Prostate gland (tissue), 2 donors: Measurements from ENCODE around the gene TMPRSS11D. TPM values are rescaled to one million over a fixed set of nuclear protein-coding genes. Genes with fewer than 3 reads are reported as not detected.

ENCODE experiments used
- DNase-seq: peaks from one replicate; pipeline ENCODE4 v3.0.0-alpha.2; 2019; ENCODE audit warnings: low spot score
- H3K27ac ChIP-seq, 2 donors: fragments of 200-600 bp; sonication (generic); 2 replicates each; pipeline ENCODE4 v1.5.1; 2017 to 2019
- H3K27me3 ChIP-seq: fragments of 200-600 bp; sonication (generic); replicated peaks from 2 replicates; pipeline ENCODE4 v1.5.1; 2019; ENCODE audit not compliant: insufficient read depth
- H3K36me3 ChIP-seq, 2 donors: fragments of 200-600 bp; sonication (generic); 1 replicate in 1 of 2; 2 replicates in 1 of 2; pipeline versions ENCODE4 v1.5.1 to v1.8.1; 2017 to 2019
- H3K4me1 ChIP-seq: fragments of 200-600 bp; sonication (generic); replicated peaks from 2 replicates; pipeline ENCODE4 v1.5.1; 2019
- H3K4me3 ChIP-seq, 2 donors: fragments of 200-600 bp; sonication (generic); 2 replicates each; pipeline ENCODE4 v1.5.1; 2017 to 2019
- H3K9me3 ChIP-seq: fragments of 200-600 bp; sonication (generic); 2 replicates; pipeline ENCODE4 v1.5.1; 2017
- POLR2A ChIP-seq: fragments of 450-650 bp; IDR thresholded peaks from one replicate; pipeline ENCODE4 v1.6.1; 2016; ENCODE audit warnings: antibody characterized with exemption, mild to moderate bottlenecking
- POLR2AphosphoS5 ChIP-seq: sonication (generic); formaldehyde crosslinking; IDR thresholded peaks from one replicate; pipeline ENCODE4 v1.6.1; 2017; ENCODE audit warnings: antibody characterized with exemption
- WGBS: methylation state at CpG from one replicate; pipeline ENCODE4 v1.1.5; 2018; 5-methylcytosine and 5-hydroxymethylcytosine counted together
- intact Hi-C: fragments of 100-400 bp; cut with DNase I; formaldehyde crosslinking; loops from one replicate; pipeline ENCODE4 v1.14.2; 2022
- total RNA-seq, 2 donors: library from RNA; depleted of rRNA; stranded (reverse); fragments of >200 nt; gene quantifications; one replicate each; pipeline ENCODE4 v1.1.0, GENCODE V29; 2016
- TF ChIP-seq, protein P1 (sequence below), 4 experiments: fragments of 200-600 bp in 2 of 4; fragments of 450-650 bp in 2 of 4; sonication (generic) in 2 of 4; IDR thresholded peaks; 1 replicate in 3 of 4; 2 replicates in 1 of 4; pipeline ENCODE4 v1.5.1; 2016 to 2019; ENCODE audit warnings: antibody characterized with exemption in 4 of 4, mild to moderate bottlenecking in 2 of 4, moderate library complexity in 2 of 4

TMPRSS11D gene
- total RNA-seq, 2 donors from 2014 or later, result not detected

DNA sequence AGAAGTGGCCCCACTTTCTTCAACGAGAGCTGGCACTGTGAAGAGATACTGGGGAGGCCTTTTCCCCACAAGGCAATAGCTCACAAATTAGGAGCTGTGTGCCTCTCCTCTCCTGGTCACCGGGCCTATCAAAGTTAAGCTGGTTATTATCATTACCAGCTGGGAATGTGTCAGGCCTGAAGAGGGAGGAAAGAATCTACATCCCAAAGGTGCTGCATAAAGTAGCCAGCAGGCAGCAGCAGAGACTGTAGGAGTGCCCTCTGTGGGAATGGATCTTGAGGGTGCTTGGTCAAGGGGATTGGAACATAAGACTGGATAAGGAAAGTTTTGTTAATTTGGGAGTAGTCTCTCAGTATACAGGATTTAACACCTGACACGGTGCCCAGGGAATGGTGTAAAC is 9.1 kb upstream of the TMPRSS11D start:
- no peak for DNase-seq
- Histone ChIP-seq H3K27me3 (no peaks in the 10 kb centered on the region), H3K36me3 (no peaks in the 10 kb centered on the region), H3K9me3 (no peaks in the 10 kb centered on the region), H3K4me3 (no peak overlapping the region), H3K4me1 (no peaks in the 10 kb centered on the region), H3K27ac (no peak overlapping the region)
- intact Hi-C loops, result no loop called here
- WGBS, result 73% methylated on average over 3 of the region's 3 CpGs
- TF ChIP-seq POLR2A (no peak), POLR2AphosphoS5 (no peak)
- TF ChIP-seq, protein P1, sequence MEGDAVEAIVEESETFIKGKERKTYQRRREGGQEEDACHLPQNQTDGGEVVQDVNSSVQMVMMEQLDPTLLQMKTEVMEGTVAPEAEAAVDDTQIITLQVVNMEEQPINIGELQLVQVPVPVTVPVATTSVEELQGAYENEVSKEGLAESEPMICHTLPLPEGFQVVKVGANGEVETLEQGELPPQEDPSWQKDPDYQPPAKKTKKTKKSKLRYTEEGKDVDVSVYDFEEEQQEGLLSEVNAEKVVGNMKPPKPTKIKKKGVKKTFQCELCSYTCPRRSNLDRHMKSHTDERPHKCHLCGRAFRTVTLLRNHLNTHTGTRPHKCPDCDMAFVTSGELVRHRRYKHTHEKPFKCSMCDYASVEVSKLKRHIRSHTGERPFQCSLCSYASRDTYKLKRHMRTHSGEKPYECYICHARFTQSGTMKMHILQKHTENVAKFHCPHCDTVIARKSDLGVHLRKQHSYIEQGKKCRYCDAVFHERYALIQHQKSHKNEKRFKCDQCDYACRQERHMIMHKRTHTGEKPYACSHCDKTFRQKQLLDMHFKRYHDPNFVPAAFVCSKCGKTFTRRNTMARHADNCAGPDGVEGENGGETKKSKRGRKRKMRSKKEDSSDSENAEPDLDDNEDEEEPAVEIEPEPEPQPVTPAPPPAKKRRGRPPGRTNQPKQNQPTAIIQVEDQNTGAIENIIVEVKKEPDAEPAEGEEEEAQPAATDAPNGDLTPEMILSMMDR (IDR thresholded peaks at IDR 0.05), result no peak

DNA sequence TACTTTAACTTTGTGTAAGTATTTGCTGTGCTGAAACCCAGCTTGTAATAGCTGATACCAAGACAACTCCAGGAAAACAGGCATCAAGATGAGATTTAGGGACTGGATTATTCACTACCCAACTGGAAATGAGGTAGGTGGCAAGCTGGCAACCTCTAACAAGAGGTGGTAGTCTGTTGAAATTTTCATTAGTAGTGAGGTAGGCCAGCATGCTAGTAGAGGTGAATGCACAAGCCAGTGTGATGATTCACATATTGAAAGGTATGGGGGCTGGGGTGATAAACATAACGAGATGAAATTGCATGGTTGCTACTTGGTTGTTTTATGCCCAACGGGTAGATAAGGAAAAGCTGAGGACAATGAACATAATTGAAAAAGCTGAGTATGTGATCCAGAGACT is 8.5 kb upstream of the TMPRSS11D start:
- TF ChIP-seq POLR2AphosphoS5 (no peak), POLR2A (no peak)
- TF ChIP-seq, protein P1 (IDR thresholded peaks at IDR 0.05), result no peak
- 81% methylated on average over 2 of the region's 2 CpGs for WGBS
- Histone ChIP-seq H3K9me3 (no peaks in the 10 kb centered on the region), H3K4me1 (no peaks in the 10 kb centered on the region), H3K27ac (no peak overlapping the region), H3K36me3 (no peaks in the 10 kb centered on the region), H3K27me3 (no peaks in the 10 kb centered on the region), H3K4me3 (no peak overlapping the region)
- intact Hi-C loops, result no loop called here
- DNase-seq, result no peak

DNA sequence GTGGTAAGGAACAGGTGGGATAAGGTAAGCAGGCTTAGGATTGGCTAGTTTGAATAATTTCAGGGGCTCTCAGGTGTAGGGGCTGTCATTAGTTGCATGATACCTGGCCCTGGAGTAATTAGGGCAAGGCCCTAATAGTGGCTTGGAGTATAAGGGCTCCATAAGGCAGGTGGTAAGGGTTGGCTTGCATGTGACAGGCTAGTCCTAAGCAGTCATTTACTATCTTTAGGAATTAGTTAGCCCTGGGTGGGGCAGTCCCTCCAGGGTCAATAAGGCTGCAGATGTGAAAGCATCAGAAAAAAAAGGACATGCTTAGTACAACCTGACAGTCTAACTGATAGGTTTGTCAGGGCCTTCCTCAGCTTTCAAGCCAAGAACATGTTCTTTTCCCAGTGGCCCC is 7.8 kb upstream of the TMPRSS11D start:
- Histone ChIP-seq H3K4me1 (no peaks in the 10 kb centered on the region), H3K27me3 (no peaks in the 10 kb centered on the region), H3K27ac (no peak overlapping the region), H3K9me3 (no peaks in the 10 kb centered on the region), H3K4me3 (no peak overlapping the region), H3K36me3 (no peaks in the 10 kb centered on the region)
- TF ChIP-seq POLR2AphosphoS5 (no peak), POLR2A (no peak)
- TF ChIP-seq, protein P1 (IDR thresholded peaks at IDR 0.05), result no peak
- intact Hi-C loops, result no loop called here
- DNase-seq, result no peak

DNA sequence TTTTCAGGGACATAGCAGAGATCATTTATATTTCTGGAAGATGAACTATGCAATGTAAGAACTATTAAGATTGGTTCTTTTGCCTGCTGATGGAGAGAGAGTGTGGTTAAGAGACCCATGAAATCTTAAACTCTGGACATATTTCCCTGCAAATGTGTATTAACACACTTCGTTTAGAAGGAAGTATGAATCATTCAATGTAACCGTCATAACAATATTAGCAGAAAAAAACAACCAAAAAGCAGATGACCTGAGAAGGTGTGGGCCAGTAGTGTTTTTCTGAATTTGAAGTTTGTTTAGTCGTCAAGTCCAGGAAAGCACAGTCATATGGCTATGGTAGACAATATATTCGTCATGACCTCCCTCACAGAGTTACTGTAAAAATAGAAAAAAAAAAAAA is 2.5 kb upstream of the TMPRSS11D start:
- Histone ChIP-seq H3K9me3 (no peaks in the 10 kb centered on the region), H3K27me3 (no peaks in the 10 kb centered on the region), H3K27ac (no peak overlapping the region), H3K36me3 (no peaks in the 10 kb centered on the region), H3K4me1 (no peaks in the 10 kb centered on the region), H3K4me3 (no peak overlapping the region)
- DNase-seq, result no peak
- 73% methylated on average over 4 of the region's 4 CpGs for WGBS
- TF ChIP-seq POLR2A (no peak), POLR2AphosphoS5 (no peak)
- TF ChIP-seq, protein P1 (IDR thresholded peaks at IDR 0.05), result no peak
- intact Hi-C loops, result no loop called here

DNA sequence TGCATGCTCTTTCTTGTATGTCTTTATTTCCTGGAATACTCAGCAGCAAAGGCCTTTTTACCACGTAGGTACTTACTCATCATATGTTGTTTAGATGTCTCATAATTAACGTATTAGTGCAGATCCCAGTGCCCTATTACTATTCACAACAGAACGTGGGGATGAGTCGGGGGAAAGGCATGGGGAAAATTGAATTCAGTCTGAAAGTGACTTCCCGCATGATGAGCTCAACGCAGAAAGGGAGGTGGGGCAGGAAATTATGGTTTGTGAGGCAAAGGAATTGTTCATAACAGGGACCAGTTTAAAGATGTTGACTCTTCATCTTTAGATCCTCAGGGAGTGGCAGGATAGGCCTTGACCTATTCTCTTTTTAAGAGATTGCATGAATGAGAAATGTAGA is 2.0 kb upstream of the TMPRSS11D start:
- no peaks in the 10 kb centered on the region for H3K9me3 ChIP-seq
- WGBS, result 55% methylated on average over 6 of the region's 6 CpGs
- TF ChIP-seq, protein P1 (IDR thresholded peaks at IDR 0.05), result no peak
- no peak for TF ChIP-seq POLR2AphosphoS5
- no peak for TF ChIP-seq POLR2A
- intact Hi-C loops, result no loop called here
- DNase-seq, result no peak
- H3K27me3 ChIP-seq, result no peaks in the 10 kb centered on the region
- H3K4me1 ChIP-seq, result no peaks in the 10 kb centered on the region
- no peak overlapping the region for H3K27ac ChIP-seq
- no peaks in the 10 kb centered on the region for H3K36me3 ChIP-seq
- no peak overlapping the region for H3K4me3 ChIP-seq
